ENCODE results near the gene UGT1A9. TPM values are rescaled to one million over a fixed set of nuclear protein-coding genes. Genes with fewer than 3 reads are reported as not detected.

The UGT1A9 gene
- total RNA-seq, 1 experiment from 2014 or later: not detected

GRCh38 chr2:233799716-233800115, 128.0 kb downstream of the UGT1A9 start:
- Histone ChIP-seq H3K4me2 (ENCODE audit: insufficient read depth, insufficient read length, low read length) (no peak overlapping the region), H4K8ac (replicated peaks; ENCODE audit: insufficient read length, low read depth, low read length) (no peak overlapping the region), H3K14ac (ENCODE audit: insufficient read depth, low read length) (no peak overlapping the region), H2BK12ac (ENCODE audit: insufficient read length, low read depth, low read length) (no peak overlapping the region), H3K79me1 (ENCODE audit: insufficient read depth, low read depth, low read length, poor library complexity, severe bottlenecking) (no peaks in the 10 kb centered on the region), H3K79me2 (ENCODE audit: insufficient read depth, low read length) (no peaks in the 10 kb centered on the region), H2BK15ac (ENCODE audit: low read depth, low read length) (no peak overlapping the region), H3T11ph (ENCODE audit: low read length) (no peak overlapping the region), H3K27ac (ENCODE audit: insufficient read length, low read depth, low read length) (no peak overlapping the region), H3K23me2 (ENCODE audit: insufficient read length, low read depth, low read length, poor library complexity, severe bottlenecking) (no peaks in the 10 kb centered on the region), H3K9me3 (ENCODE audit: control insufficient read depth, low read depth, low read length) (no peaks in the 10 kb centered on the region), H3K23ac (ENCODE audit: insufficient read length, low read depth, low read length) (no peak overlapping the region), H3K27me3 (ENCODE audit: insufficient read depth, low read length) (no peaks in the 10 kb centered on the region), H4K91ac (ENCODE audit: insufficient read length, low read depth, low read length) (no peak overlapping the region), H2BK20ac (ENCODE audit: low read depth, low read length, poor library complexity, severe bottlenecking) (no peak overlapping the region), H2BK5ac (ENCODE audit: insufficient read length, low read length) (no peak overlapping the region), H2AK5ac (ENCODE audit: insufficient read length, low read length) (no peak overlapping the region), H3K56ac (ENCODE audit: insufficient read length, low read depth, low read length) (no peak overlapping the region), H3K4ac (ENCODE audit: low read depth, low read length) (no peak overlapping the region), H3K9ac (ENCODE audit: extremely low read depth, insufficient read length, low read length) (no peak overlapping the region), H2AFZ (ENCODE audit: low read length) (no peak overlapping the region), H4K5ac (ENCODE audit: insufficient read length, low read depth, low read length) (no peak overlapping the region), H3K4me1 (ENCODE audit: insufficient read depth, low read length) (no peaks in the 10 kb centered on the region), H3K18ac (ENCODE audit: insufficient read length, low read depth, low read length) (no peak overlapping the region), H2BK120ac (ENCODE audit: low read depth, low read length, poor library complexity, severe bottlenecking) (no peak overlapping the region), H4K20me1 (ENCODE audit: control insufficient read depth, insufficient read depth, insufficient read length) (no peaks in the 10 kb centered on the region)
- no peak for DNase-seq
- H3K4me3 Mint-ChIP-seq: no peak overlapping the region
- peaks cover 12% of the 10 kb centered on the region for H3K27me3 Mint-ChIP-seq (ENCODE audit: low read depth)
- WGBS (ENCODE audit: extremely low coverage, insufficient read length, low lambda C conversion rate): no CpG with 5 or more reads among the region's 5 CpGs
- no peak for TF ChIP-seq CTCF (conservative IDR thresholded peaks at IDR 0.05)
- H3K9me3 Mint-ChIP-seq: peaks cover 14 to 18% of the 10 kb centered on the region in 2 experiments
- H3K36me3 Mint-ChIP-seq (ENCODE audit: insufficient read depth in 1 of 3, low read depth in 3 of 3): peaks cover 0 to 5% (median 4%) of the 10 kb centered on the region in 3 experiments; a peak in 2 of 7 replicates
- peaks cover 2 to 4% of the 10 kb centered on the region in 2 experiments; a peak in 3 of 4 replicates for H3K4me1 Mint-ChIP-seq
- H3K27ac Mint-ChIP-seq: no peak overlapping the region

All from H9 (cell line).